Natural killer cell (primary cell): ENCODE data around the gene ERN1. TPM values are rescaled to one million over a fixed set of nuclear protein-coding genes. Genes with fewer than 3 reads are reported as not detected.
A peak's percentile ranks its signal among the peaks of the same experiment; 100 is the strongest.

Source experiments
- ATAC-seq, 3 donors: fragments of 150-1000 bp in 2 of 3; fragments of 200-7000 bp in 1 of 3; cut with Tn5 transposase; 1 replicate in 1 of 3; 2 replicates in 2 of 3; pipeline ENCODE4 v1.10.0; 2021; ENCODE audit warnings: mild to moderate bottlenecking in 2 of 3, moderate library complexity in 2 of 3
- DNase-seq, 2 donors: peaks; one replicate each; pipeline versions ENCODE4 v3.0.0 to v3.0.0-alpha.2; 2013 to 2021; ENCODE audit warnings: mixed read lengths in 1 of 2
- H3K27ac ChIP-seq: one replicate; pipeline ENCODE4 v1.5.1; 2013; ENCODE audit warnings: mild to moderate bottlenecking, low read length
- H3K27me3 ChIP-seq: one replicate; pipeline ENCODE4 v1.6.1; 2013; ENCODE audit warnings: low read length; ENCODE audit not compliant: control insufficient read depth, insufficient read depth
- H3K36me3 ChIP-seq: one replicate; pipeline ENCODE4 v1.6.1; 2013; ENCODE audit warnings: low read length; ENCODE audit not compliant: control insufficient read depth, insufficient read depth
- H3K4me1 ChIP-seq: one replicate; pipeline ENCODE4 v1.6.1; 2013; ENCODE audit warnings: low read length; ENCODE audit not compliant: control insufficient read depth, insufficient read depth
- H3K4me3 ChIP-seq: one replicate; pipeline ENCODE4 v1.5.1; 2013; ENCODE audit warnings: low read length
- H3K9me3 ChIP-seq: one replicate; pipeline ENCODE4 v1.6.1; 2013; ENCODE audit warnings: low read length; ENCODE audit not compliant: control insufficient read depth, insufficient read depth
- H3K27ac Mint-ChIP-seq, 2 donors: one replicate each; pipeline ENCODE4 v1.8.0; 2022; ENCODE audit warnings: mild to moderate bottlenecking in 2 of 2, mixed read lengths in 2 of 2, moderate library complexity in 1 of 2
- H3K27me3 Mint-ChIP-seq, 2 donors: one replicate each; pipeline ENCODE4 v1.8.0; 2022; ENCODE audit warnings: low read depth in 2 of 2, mixed read lengths in 2 of 2
- H3K36me3 Mint-ChIP-seq: one replicate; pipeline ENCODE4 v1.8.0; 2022; ENCODE audit warnings: mixed read lengths
- H3K4me1 Mint-ChIP-seq, 2 donors: one replicate each; pipeline ENCODE4 v1.8.0; 2022; ENCODE audit warnings: mixed read lengths in 2 of 2
- H3K4me3 Mint-ChIP-seq: one replicate; pipeline ENCODE4 v1.8.0; 2022; ENCODE audit warnings: mild to moderate bottlenecking, moderate library complexity, mixed read lengths
- H3K9me3 Mint-ChIP-seq, 2 donors: one replicate each; pipeline ENCODE4 v1.8.0; 2022; ENCODE audit warnings: mixed read lengths in 2 of 2
- WGBS: methylation state at CpG from one replicate; pipeline ENCODE4 v1.1.7; 2013; ENCODE audit warnings: missing lambda C conversion rate; ENCODE audit not compliant: insufficient coverage; 5-methylcytosine and 5-hydroxymethylcytosine counted together
- intact Hi-C: fragments of 100-400 bp; cut with micrococcal nuclease; formaldehyde crosslinking; loops from one replicate; pipeline ENCODE4 v1.14.2; 2022
- total RNA-seq, 4 donors: library from RNA; stranded (reverse); fragments of 120-200 nt in 1 of 4; gene quantifications; one replicate each; pipeline versions ENCODE4 v1.2.3 to v1.2.4, GENCODE V29; 2013 to 2022
- TF ChIP-seq, protein P1 (sequence below): fragments of 200-600 bp; IDR thresholded peaks from one replicate; pipeline ENCODE4 v1.8.0; 2022; ENCODE audit warnings: antibody characterized with exemption

ERN1 gene
- total RNA-seq, 3 donors from 2014 or later (not counting 1 experiment from before 2014, with no cell fraction given): 52.9 to 90.5 (median 67.2) TPM

GRCh38 chr17:64036198-64036922 lies 93.6 kb downstream of the ERN1 start:
- no peaks in the 10 kb centered on the region for H3K4me1 ChIP-seq
- H3K27ac Mint-ChIP-seq: no peak overlapping the region

GRCh38 chr17:64032081-64032480 lies 97.9 kb downstream of the ERN1 start:
- WGBS: 94% methylated on average over 4 of the region's 4 CpGs
- no peak overlapping the region for H3K4me3 Mint-ChIP-seq
- peaks cover 3 to 4% of the 10 kb centered on the region in 2 donors for H3K4me1 Mint-ChIP-seq
- H3K36me3 ChIP-seq: no peaks in the 10 kb centered on the region
- no peaks in the 10 kb centered on the region for H3K27me3 Mint-ChIP-seq
- no peak for ATAC-seq
- H3K9me3 Mint-ChIP-seq: no peaks in the 10 kb centered on the region
- H3K4me3 ChIP-seq: no peak overlapping the region
- H3K36me3 Mint-ChIP-seq: no peaks in the 10 kb centered on the region
- no peak overlapping the region for H3K27ac Mint-ChIP-seq
- peaks cover 4% of the 10 kb centered on the region for H3K4me1 ChIP-seq
- TF ChIP-seq, protein P1, sequence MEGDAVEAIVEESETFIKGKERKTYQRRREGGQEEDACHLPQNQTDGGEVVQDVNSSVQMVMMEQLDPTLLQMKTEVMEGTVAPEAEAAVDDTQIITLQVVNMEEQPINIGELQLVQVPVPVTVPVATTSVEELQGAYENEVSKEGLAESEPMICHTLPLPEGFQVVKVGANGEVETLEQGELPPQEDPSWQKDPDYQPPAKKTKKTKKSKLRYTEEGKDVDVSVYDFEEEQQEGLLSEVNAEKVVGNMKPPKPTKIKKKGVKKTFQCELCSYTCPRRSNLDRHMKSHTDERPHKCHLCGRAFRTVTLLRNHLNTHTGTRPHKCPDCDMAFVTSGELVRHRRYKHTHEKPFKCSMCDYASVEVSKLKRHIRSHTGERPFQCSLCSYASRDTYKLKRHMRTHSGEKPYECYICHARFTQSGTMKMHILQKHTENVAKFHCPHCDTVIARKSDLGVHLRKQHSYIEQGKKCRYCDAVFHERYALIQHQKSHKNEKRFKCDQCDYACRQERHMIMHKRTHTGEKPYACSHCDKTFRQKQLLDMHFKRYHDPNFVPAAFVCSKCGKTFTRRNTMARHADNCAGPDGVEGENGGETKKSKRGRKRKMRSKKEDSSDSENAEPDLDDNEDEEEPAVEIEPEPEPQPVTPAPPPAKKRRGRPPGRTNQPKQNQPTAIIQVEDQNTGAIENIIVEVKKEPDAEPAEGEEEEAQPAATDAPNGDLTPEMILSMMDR: no peak
- no peak for DNase-seq
- intact Hi-C loops: no loop called here
- H3K27me3 ChIP-seq: no peaks in the 10 kb centered on the region
- no peaks in the 10 kb centered on the region for H3K9me3 ChIP-seq
- H3K27ac ChIP-seq: no peak overlapping the region

More at GRCh38 chr17:64036198-64036922, 93.6 kb downstream of the ERN1 start:
- Histone ChIP-seq H3K4me3 (no peak overlapping the region), H3K27me3 (no peaks in the 10 kb centered on the region), H3K27ac (no peak overlapping the region), H3K36me3 (peaks cover 8% of the 10 kb centered on the region), H3K9me3 (no peaks in the 10 kb centered on the region)
- DNase-seq (no peak), ATAC-seq (no peak)
- intact Hi-C loops: no loop called here
- TF ChIP-seq, protein P1: no peak
- H3K4me3 Mint-ChIP-seq: no peak overlapping the region
- no peaks in the 10 kb centered on the region for H3K9me3 Mint-ChIP-seq
- no peaks in the 10 kb centered on the region for H3K27me3 Mint-ChIP-seq
- H3K36me3 Mint-ChIP-seq: peaks cover 1% of the 10 kb centered on the region
- 92% methylated on average over 14 of the region's 14 CpGs for WGBS
- H3K4me1 Mint-ChIP-seq: no peaks in the 10 kb centered on the region

DNA sequence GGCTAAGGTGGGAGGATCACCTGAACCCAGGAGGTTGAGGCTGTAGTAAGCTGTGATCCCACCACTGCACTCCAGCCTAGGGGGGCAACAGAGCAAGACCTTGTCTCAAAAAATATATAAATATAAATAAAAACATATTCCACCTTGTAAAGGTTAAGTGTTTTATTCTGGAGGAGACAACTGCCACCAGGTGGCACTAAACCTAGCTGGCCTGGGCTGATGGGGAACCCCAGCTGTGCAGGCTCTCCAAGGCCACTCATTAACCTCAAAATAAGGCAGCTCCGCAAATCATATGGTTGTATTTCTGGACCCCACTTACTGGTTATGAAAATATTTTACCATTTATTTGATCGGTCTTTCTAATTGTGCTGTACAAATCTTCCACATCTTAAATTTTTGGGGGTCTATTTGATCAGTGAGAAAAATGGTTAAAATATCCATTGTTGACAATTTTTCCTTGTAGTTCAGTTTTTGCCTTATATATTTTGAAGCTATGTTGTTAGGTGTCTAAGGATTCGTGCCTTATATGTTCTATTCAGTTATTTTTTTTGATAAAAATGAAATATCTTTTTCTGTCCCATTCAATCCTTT lies 101.0 kb downstream of the ERN1 start:
- H3K4me1 ChIP-seq: peaks cover 28% of the 10 kb centered on the region
- H3K27ac ChIP-seq: no peak overlapping the region
- H3K4me3 ChIP-seq: no peak overlapping the region
- no peaks in the 10 kb centered on the region for H3K27me3 ChIP-seq
- no CpG with 5 or more reads among the region's 3 CpGs for WGBS
- intact Hi-C loops: loop anchor here (1.0 to 5.0 kb wide), 3 partner anchors 104 to 233 kb away; partner anchors contain the start of gene TEX2
- peaks cover 27% of the 10 kb centered on the region in 2 donors for H3K4me1 Mint-ChIP-seq
- no peak overlapping the region for H3K27ac Mint-ChIP-seq
- peak; percentile 64 to 88 for DNase-seq
- TF ChIP-seq, protein P1: peak; percentile 85
- H3K27me3 Mint-ChIP-seq: no peaks in the 10 kb centered on the region
- no peaks in the 10 kb centered on the region for H3K36me3 Mint-ChIP-seq
- ATAC-seq: peak in 2 of 3 donors; percentile 17 to 34
- no peaks in the 10 kb centered on the region for H3K9me3 Mint-ChIP-seq
- H3K36me3 ChIP-seq: no peaks in the 10 kb centered on the region
- H3K4me3 Mint-ChIP-seq: no peak overlapping the region
- no peaks in the 10 kb centered on the region for H3K9me3 ChIP-seq
